HFF-Myc (cell line): Measurements from ENCODE around the gene SPINT1.
A peak's percentile ranks its signal among the peaks of the same experiment; 100 is the strongest.

Experiments
- DNase-seq: peaks from one replicate; pipeline ENCODE4 v3.0.0-alpha.2; 2011; ENCODE audit warnings: low read depth; ENCODE audit errors: extremely low read depth
- H3K4me3 ChIP-seq: replicated peaks from 2 replicates; pipeline ENCODE4 v1.5.1; 2011; ENCODE audit warnings: low read depth, mild to moderate bottlenecking, control low read depth, low read length
- CTCF ChIP-seq: IDR thresholded peaks from 2 replicates; pipeline ENCODE4 v1.5.1; 2012; ENCODE audit warnings: mild to moderate bottlenecking, low read depth, low read length, control low read depth; ENCODE audit errors: missing control alignments

The SPINT1 gene

GRCh38 chr15:40900256-40901052 lies 56.6 kb downstream of the SPINT1 start:
- TF ChIP-seq CTCF: no peak
- H3K4me3 ChIP-seq: no peak overlapping the region
- no peak for DNase-seq

- H3K4me3 ChIP-seq: no peak overlapping the region
- DNase-seq: no peak
- TF ChIP-seq CTCF: no peak
These were observed 57.2 kb downstream of the SPINT1 start for GRCh38 chr15:40901053-40901443.

GRCh38 chr15:40902605-40903561 lies 59.0 kb downstream of the SPINT1 start:
- DNase-seq: no peak
- no peak overlapping the region for H3K4me3 ChIP-seq
- no peak for TF ChIP-seq CTCF

GRCh38 chr15:40904552-40905201 lies 60.8 kb downstream of the SPINT1 start:
- DNase-seq: no peak
- no peak for TF ChIP-seq CTCF
- H3K4me3 ChIP-seq: no peak overlapping the region

- H3K4me3 ChIP-seq: peak overlapping the region; percentile 33
- TF ChIP-seq CTCF: peak; percentile 80
- DNase-seq: peak; percentile 92
These were observed 62.5 kb downstream of the SPINT1 start for GRCh38 chr15:40906091-40906990.
